ENCODE data around the gene MECR. TPM values are rescaled to one million over a fixed set of nuclear protein-coding genes. Genes with fewer than 3 reads are reported as not detected.

MECR gene
- total RNA-seq: 10 to 100 TPM; 18.7 to 34.9 (median 20.1) TPM

DNA sequence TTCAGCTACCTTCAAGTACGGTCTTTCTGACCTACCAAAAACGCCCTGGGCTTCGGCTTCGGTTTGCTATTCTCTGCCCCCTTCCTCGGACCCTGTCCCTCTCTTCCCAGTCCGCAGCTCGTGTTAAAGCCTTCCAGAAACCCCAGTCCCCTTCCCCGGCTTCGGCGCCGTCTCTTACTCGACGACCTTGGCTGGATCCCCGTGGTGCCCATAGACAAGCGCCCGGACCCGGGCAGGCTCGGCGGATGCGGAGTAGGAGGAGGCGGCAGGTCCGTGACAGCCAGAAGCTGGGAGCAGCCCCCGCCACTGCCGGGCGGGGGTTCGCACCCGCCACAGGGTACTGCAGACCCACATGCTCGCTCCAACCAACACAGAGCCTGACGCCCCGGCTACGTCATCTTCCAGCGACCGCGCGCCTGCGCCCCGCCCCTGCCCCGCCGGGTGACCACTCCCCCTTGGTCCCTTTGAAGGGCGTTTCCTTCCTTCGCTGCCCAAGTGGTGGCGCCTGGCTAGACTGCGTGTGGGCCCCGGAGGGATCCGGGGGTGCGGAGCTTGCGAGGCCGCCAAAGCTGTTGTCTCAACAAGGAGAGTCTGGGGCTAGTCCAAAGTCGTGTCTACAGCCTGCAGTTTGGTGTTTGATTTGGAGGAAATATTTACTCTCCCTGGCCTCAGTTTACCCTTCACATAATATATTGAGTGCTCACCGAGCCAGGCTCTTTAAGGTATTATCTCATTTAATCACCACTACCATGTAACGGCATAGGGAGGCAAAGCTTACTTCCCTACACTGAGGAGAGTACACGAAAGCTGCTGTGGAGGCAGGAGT is at the start of gene MECR:
MECR (minus strand) TSS at position 382 of the 826 bp plus-strand sequence; CDS start at position 354, 28 bp downstream.
- TF ChIP-seq, protein P1, sequence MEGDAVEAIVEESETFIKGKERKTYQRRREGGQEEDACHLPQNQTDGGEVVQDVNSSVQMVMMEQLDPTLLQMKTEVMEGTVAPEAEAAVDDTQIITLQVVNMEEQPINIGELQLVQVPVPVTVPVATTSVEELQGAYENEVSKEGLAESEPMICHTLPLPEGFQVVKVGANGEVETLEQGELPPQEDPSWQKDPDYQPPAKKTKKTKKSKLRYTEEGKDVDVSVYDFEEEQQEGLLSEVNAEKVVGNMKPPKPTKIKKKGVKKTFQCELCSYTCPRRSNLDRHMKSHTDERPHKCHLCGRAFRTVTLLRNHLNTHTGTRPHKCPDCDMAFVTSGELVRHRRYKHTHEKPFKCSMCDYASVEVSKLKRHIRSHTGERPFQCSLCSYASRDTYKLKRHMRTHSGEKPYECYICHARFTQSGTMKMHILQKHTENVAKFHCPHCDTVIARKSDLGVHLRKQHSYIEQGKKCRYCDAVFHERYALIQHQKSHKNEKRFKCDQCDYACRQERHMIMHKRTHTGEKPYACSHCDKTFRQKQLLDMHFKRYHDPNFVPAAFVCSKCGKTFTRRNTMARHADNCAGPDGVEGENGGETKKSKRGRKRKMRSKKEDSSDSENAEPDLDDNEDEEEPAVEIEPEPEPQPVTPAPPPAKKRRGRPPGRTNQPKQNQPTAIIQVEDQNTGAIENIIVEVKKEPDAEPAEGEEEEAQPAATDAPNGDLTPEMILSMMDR (IDR thresholded peaks at IDR 0.05; ENCODE audit: low read depth): no peak

DNA sequence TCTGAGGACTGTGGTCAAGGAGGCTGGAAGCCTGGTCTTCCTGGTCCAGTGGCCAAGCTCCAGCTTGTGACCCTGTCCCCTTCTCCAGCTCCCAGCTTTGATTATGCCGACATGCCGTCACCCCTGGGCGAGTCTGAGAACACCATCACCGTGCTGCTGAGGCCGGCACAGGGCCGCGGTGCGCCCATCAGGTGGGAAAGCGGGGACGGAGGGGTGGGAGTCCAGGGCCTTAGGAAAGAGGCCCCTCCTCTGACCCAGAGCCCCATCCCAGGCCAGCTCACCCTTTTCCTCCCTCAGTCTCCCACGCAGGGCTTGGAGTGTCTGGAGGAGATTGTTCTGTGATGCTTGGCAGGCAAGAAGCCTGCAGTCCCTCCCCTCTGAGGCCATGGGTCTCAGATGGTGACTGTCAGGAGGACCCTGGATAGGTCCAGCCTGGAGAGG is 49.2 kb upstream of the MECR start:
- TF ChIP-seq, protein P1 (IDR thresholded peaks at IDR 0.05; ENCODE audit: low read depth): no peak

DNA sequence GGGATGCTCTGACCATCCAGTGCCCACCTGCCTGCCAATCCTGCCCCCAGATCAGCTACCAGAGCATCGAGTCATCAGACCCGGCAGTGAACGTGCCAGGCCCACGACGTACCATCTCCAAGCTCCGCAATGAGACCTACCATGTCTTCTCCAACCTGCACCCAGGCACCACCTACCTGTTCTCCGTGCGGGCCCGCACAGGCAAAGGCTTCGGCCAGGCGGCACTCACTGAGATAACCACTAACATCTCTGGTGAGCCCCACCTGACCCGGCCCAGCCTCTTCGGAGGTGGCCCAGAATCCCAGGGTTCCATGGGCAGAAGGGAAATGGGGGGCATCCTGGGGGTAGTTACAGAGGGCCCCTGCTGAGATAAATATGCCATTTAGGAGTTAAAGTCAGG is 48.7 kb upstream of the MECR start:
- TF ChIP-seq, protein P1 (IDR thresholded peaks at IDR 0.05; ENCODE audit: low read depth): no peak

DNA sequence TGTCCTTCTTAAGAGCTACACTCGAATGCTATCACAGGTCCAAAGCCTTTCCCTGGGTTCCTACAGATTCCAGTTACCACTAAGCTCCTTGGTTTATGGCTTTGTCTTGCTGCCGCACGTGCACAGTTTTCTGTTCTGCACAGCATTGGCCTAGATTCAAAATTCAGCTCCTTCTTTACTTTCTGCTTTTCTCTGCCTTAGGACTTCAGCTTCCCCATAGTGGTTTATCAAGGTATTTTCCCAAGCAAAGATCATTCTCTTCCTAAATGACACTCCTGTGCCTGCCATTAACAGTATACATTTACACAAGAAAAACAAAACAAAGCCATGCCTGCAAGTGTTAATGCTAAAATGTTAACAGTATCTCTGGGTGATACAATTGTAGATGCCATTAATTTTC is 47.4 kb upstream of the MECR start:
- TF ChIP-seq, protein P1 (IDR thresholded peaks at IDR 0.05; ENCODE audit: low read depth): no peak

GRCh38 chr1:29275435-29275834 is 44.7 kb upstream of the MECR start:
- TF ChIP-seq, protein P1 (IDR thresholded peaks at IDR 0.05; ENCODE audit: low read depth): no peak

DNA sequence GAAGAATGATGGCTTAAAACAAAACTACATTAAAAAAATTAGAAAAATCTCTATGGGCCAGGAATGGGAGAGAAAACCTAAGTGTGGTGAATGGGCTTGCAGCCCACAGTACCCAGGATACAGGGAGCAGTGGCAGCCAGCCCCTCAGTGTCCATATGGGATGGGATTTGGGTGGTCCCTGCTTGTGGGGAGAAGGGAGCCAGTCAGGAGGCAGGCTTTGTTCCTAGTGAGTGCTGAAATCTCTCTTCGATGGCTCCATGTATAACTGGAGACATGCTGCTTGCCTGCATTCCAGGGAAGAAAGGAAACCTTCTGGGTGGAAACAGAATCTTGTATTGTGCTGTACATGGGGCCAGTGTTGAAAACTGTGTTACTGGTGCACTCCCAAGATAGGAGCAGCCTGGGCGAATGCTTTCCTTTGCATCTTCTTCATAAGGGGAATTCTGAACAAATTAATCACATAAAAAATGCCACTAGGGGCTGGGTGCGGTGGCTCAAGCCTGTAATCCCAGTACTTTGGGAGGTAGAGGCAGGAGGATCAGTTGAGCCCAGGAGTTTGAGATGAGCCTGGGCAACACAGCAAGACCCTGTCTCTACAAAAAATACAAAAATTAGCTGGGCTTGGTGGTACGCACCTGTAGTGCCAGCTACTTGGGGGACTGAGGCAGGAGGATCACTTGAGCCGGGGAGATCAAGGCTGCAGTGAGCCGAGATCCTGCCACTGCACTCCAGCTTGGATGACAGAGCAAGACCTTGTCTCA is 41.6 kb upstream of the MECR start:
- TF ChIP-seq, protein P1 (IDR thresholded peaks at IDR 0.05; ENCODE audit: low read depth): no peak

GRCh38 chr1:29271724-29272123 is 41.0 kb upstream of the MECR start:
- TF ChIP-seq, protein P1 (IDR thresholded peaks at IDR 0.05; ENCODE audit: low read depth): no peak

All from subcutaneous adipose tissue (tissue), 4 donors.